Neural crest cell (in vitro differentiated cells): Measurements from ENCODE around the gene FOXRED2. TPM values are rescaled to one million over a fixed set of nuclear protein-coding genes. Genes with fewer than 3 reads are reported as not detected.
A peak's percentile ranks its signal among the peaks of the same experiment; 100 is the strongest.
"Not testable (repeated sequence)": the region's sequence is repeated elsewhere in the genome, so short reads cannot be mapped to it uniquely, and the experiment has no call there.

ENCODE experiments used
- DNase-seq: peaks from one replicate; pipeline ENCODE4 v3.0.0; 2021; ENCODE audit warnings: low read depth, mixed read lengths, low spot score
- H3K27ac Mint-ChIP-seq: one replicate; pipeline ENCODE4 v1.8.0; 2021; ENCODE audit warnings: mild to moderate bottlenecking, mixed read lengths; ENCODE audit not compliant: unreplicated experiment
- H3K27me3 Mint-ChIP-seq: 2 replicates; pipeline ENCODE4 v1.8.0; 2021; ENCODE audit warnings: low read depth, mild to moderate bottlenecking, mixed read lengths
- H3K36me3 Mint-ChIP-seq: 2 replicates; pipeline ENCODE4 v1.8.0; 2021; ENCODE audit warnings: low read depth, mild to moderate bottlenecking, mixed read lengths
- H3K4me1 Mint-ChIP-seq: 2 replicates; pipeline ENCODE4 v1.8.0; 2021; ENCODE audit warnings: mixed read lengths
- H3K4me3 Mint-ChIP-seq: one replicate; pipeline ENCODE4 v1.8.0; 2021; ENCODE audit warnings: mild to moderate bottlenecking, mixed read lengths
- H3K9me3 Mint-ChIP-seq: 2 replicates; pipeline ENCODE4 v1.8.0; 2021; ENCODE audit warnings: mixed read lengths
- CTCF ChIP-seq: fragments of 200-600 bp; sonication (generic); conservative IDR thresholded peaks from 2 replicates; pipeline ENCODE4 v1.5.0; 2021; ENCODE audit warnings: antibody characterized with exemption, mild to moderate bottlenecking
- total RNA-seq: library from RNA; stranded (reverse); gene quantifications from 2 replicates; pipeline ENCODE4 v1.2.1, GENCODE V29; 2021

The FOXRED2 gene
- total RNA-seq, 1 donor from 2014 or later: 45.1 TPM

- no peak for DNase-seq
- H3K4me1 Mint-ChIP-seq: peaks cover 2% of the 10 kb centered on the region
- H3K36me3 Mint-ChIP-seq: no peaks in the 10 kb centered on the region
- H3K4me3 Mint-ChIP-seq: no peak overlapping the region
- H3K27me3 Mint-ChIP-seq: peaks cover 9% of the 10 kb centered on the region
- no peaks in the 10 kb centered on the region for H3K9me3 Mint-ChIP-seq
- no peak for TF ChIP-seq CTCF
- H3K27ac Mint-ChIP-seq: no peak overlapping the region
These were observed 34.2 kb upstream of the FOXRED2 start for GRCh38 chr22:36540867-36541642.

- H3K9me3 Mint-ChIP-seq: peaks cover 3% of the 10 kb centered on the region
- peaks cover 10% of the 10 kb centered on the region for H3K27me3 Mint-ChIP-seq
- H3K27ac Mint-ChIP-seq: peak overlapping the region; percentile 6
- no peaks in the 10 kb centered on the region for H3K4me1 Mint-ChIP-seq
- no peak for DNase-seq
- no peak overlapping the region for H3K4me3 Mint-ChIP-seq
- H3K36me3 Mint-ChIP-seq: no peaks in the 10 kb centered on the region
- TF ChIP-seq CTCF: no peak
These were observed 31.7 kb upstream of the FOXRED2 start for GRCh38 chr22:36538529-36538928.

GRCh38 chr22:36536717-36537116 lies 29.9 kb upstream of the FOXRED2 start:
- Mint-ChIP-seq H3K9me3 (peaks cover 7% of the 10 kb centered on the region), H3K4me3 (no peak overlapping the region), H3K27ac (no peak overlapping the region), H3K4me1 (no peaks in the 10 kb centered on the region), H3K27me3 (peaks cover 10% of the 10 kb centered on the region), H3K36me3 (no peaks in the 10 kb centered on the region)
- no peak for DNase-seq
- TF ChIP-seq CTCF: no peak

DNA sequence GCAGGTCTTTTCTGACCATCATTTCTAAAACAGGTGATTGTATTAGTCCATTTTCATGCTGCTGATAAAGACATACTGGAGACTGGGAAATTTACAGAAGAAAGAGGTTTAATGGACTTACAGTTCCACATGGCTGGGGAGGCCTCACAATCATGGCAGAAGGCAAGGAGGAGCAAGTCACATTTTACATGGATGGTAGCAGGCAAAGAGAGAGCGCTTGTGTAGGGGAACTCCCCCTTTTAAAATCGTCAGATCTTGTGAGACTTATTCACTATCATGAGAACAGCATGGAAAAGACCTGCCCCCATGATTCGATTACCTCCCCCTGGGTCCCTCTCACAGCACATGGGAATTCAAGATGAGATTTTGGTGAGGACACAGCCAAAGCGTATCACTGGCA lies 26.5 kb upstream of the FOXRED2 start:
- H3K36me3 Mint-ChIP-seq, DNase-seq, H3K27ac Mint-ChIP-seq, H3K4me3 Mint-ChIP-seq, H3K4me1 Mint-ChIP-seq, H3K27me3 Mint-ChIP-seq, H3K9me3 Mint-ChIP-seq: not testable (repeated sequence)

- H3K27ac Mint-ChIP-seq: no peak overlapping the region
- H3K4me1 Mint-ChIP-seq: peaks cover 7% of the 10 kb centered on the region
- peaks cover 7% of the 10 kb centered on the region for H3K9me3 Mint-ChIP-seq
- H3K27me3 Mint-ChIP-seq: peaks cover 7% of the 10 kb centered on the region
- no peak for TF ChIP-seq CTCF
- H3K36me3 Mint-ChIP-seq: peaks cover 2% of the 10 kb centered on the region
- DNase-seq: no peak
- peak overlapping the region; percentile 70 for H3K4me3 Mint-ChIP-seq
These were observed 25.6 kb upstream of the FOXRED2 start for GRCh38 chr22:36532466-36532865.
